GM19463 (cell line): Measurements from ENCODE around the gene CBX6.
"Not testable (repeated sequence)": the region's sequence is repeated elsewhere in the genome, so short reads cannot be mapped to it uniquely, and the experiment has no call there.

Experiments used
- ATAC-seq: cut with Tn5 transposase; IDR thresholded peaks from one replicate; pipeline ENCODE4 v1.9.1; 2021; ENCODE audit warnings: mild to moderate bottlenecking, moderate library complexity; ENCODE audit not compliant: unreplicated experiment

Gene CBX6

DNA sequence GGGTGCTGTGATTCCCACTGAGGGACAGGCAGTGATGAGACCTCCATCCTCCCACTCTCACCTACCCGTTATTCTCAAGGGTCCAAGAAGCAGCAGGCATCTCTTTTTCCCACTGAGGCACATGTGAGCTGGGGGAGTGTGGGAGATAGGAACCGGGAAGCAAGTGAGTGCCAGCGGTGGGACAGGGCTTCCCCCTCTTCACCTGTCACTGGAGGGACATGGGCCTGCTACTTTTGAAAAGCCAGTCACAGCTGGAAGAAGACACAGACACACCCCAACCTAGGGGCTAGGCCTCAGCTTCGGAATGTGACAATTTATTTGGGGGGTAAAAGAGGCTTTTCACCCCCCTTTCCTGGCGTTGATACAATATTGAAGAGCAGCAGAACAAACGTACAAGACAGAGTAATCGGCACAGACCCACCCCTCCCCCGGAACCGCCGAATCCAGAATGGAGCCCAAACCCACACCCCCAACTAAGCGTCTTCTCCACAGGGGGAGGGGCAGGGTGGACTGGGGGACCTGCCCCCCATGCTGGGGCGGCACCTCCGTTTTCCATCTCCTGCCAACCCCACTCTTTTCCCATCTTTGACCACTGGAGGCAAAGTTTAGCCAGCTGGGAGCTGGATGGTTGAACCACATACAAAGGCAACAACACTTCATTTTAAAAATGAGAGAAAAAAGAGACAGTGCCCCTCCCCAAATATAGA is 10.7 kb downstream of the CBX6 start:
- no peak for ATAC-seq

DNA sequence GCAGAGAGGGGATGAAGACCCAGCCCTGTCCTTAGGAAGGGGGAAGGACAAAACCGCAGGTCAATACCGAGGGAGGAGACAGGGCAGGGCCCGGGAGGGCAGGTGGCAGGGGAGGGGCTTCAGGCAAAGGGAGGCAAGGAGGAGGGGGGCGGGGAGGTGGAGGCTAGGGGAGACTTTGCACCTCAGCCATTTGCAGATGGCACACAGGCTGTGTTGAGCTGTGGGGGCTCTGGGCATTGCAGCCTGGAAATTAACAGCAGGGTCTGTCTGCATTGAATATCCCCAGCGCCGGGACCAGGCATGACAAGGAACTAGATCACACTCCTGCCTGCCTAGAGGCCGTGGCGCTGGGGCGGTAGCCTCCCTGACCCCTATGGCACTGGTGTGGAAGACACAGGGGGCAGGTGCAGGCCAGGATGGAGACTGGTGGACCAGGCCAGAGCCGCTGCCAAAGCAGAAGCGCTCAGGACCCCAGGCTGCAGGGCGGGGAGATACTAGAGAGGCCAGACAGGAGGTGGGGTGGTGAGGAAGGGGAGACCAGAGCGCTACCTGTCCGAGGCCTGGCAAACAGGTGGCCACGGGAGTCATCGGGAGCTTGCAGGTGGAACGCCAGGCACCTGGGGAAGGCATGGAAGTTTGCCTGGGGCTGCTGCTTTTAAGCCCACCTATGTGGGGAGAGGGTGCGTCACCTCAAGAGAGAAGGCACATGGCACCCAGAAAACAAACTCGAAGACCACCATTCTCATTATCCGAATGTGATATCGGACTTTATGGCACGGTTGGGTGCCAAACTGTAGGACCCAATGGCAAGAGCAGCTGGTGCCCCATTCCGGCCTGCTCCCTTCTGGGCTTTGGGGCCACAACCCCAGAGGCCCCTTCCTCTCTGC is 11.5 kb downstream of the CBX6 start:
- ATAC-seq: no peak

DNA sequence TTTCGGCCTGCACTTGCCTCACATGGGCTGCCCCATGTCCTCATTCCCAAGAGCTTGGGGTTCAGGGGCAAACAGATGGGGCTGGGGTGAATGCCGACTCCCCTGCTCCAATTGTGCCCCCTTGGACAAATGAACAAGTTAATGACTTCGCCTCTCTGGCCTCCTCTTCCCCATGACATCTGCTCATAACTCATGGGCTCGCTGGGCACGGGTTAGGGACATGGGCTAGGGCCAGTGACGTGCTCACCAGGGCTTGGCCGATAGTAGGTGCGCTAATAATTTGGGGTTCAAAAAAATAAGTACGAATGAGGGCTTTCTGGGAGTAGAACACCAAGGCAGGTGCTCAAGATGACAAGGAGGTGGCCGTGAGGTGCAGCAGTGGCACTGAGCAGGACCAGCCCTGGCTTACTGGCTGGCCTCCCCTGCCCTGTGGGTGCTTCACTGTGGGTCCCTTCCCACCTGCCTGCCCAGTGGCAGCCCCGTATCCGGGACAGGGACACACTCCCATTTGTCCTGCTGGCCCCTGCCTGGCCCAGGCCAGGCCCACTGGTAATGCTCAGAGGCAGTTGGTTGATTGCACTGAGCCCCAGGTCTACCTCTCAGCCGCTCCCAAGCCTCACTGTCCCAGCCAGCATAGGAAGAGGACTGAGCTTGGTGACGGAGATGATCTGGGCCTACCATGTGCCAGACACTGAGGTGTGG is 12.3 kb downstream of the CBX6 start:
- ATAC-seq: no peak

DNA sequence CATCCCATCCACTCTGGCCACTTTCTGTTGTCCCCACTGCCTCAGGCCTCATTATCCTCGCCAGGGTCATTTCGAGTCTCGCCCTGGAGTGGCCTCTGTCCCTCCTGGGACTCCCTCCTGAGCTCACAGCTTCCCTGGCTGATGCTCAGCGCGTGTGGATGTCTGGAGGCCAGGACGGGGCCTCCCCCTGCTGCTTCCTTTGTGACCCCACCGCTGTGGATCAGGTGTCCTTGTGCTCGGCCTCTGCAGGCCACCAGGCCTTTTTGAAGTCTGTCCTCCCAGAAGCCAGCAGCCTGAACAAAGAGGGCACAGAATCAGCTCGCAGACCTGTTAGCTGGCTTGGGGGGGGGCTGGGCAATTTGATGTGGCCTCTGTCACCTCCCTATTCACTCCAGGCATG is 13.5 kb downstream of the CBX6 start:
- ATAC-seq: no peak

DNA sequence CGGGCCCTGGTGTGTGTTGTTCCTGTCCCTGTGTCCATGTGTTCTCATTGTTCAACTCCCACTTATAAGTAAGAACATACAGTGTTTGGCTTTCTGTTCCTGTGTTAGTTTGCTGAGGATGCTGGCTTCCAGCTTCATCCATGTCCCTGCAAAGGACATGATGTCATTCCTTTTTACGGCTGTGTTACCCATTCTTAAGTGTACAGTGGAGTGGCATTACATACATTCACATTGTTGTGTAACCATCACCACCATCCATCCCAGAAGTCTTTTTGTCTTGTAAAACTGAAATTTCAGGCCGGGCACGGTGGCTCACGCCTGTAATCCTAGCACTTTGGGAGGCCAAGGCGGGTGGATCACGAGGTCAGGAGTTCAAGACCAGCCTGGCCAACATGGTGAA is 17.5 kb downstream of the CBX6 start:
- ATAC-seq: not testable (repeated sequence)

DNA sequence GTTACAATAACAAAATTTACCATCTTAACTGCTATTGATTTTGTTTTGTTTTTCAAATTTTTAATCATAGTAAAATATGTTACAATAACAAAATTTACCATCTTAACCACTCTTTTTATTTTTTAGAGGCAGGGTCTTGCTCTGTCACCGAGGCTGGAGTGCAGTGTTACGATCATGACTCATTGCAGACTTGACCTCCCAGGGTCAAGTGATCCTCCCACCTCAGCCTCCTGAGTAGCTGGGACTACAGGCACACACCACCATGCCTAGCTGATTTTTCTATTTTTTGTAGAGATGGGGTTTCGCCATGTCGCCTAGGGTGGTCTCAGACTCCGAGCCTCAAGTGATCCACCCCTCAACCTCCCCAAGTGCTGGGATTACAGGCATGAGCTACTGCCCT is 18.1 kb downstream of the CBX6 start:
- not testable (repeated sequence) for ATAC-seq

DNA sequence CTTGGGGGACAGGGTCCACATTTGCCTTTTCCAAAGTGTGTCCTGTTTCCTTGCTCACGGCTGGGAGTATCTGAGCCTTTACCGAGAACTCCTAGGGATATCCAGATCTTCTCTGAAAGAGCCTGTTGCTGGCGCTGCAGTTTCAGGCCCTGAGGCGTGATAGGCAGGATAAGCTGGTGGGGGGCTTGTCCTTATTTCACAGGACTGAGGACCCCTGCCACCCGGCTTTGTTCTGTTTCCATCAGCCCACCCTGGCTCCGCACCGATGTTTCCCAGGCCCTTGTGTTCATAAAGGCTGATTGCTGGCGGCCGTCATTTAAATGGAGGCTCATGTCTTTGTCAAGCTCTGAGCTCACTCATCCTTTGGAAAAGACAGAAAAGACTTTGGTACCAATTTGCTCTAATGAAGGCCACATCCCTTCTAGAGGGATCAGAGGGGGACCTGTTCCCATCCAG is 18.8 kb downstream of the CBX6 start:
- ATAC-seq: no peak

DNA sequence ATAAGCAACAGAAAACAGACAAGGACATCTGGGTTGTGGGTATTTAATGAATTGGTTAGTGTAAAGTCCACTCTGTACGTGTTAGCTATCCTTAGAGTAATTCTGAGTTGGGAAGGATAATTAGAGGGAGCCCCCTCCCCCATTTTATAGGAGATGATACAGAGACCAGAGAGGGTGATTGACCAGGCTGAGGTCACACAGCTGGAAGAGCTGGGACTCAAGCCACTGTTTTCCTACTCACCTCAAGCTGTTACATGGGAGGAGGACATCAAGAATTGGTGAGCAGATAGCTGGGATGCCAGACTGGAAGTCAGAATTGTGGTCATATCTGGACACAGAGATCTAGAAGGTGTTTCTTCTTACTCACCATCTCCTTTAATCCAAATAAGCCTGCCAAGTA is 19.5 kb downstream of the CBX6 start:
- no peak for ATAC-seq

DNA sequence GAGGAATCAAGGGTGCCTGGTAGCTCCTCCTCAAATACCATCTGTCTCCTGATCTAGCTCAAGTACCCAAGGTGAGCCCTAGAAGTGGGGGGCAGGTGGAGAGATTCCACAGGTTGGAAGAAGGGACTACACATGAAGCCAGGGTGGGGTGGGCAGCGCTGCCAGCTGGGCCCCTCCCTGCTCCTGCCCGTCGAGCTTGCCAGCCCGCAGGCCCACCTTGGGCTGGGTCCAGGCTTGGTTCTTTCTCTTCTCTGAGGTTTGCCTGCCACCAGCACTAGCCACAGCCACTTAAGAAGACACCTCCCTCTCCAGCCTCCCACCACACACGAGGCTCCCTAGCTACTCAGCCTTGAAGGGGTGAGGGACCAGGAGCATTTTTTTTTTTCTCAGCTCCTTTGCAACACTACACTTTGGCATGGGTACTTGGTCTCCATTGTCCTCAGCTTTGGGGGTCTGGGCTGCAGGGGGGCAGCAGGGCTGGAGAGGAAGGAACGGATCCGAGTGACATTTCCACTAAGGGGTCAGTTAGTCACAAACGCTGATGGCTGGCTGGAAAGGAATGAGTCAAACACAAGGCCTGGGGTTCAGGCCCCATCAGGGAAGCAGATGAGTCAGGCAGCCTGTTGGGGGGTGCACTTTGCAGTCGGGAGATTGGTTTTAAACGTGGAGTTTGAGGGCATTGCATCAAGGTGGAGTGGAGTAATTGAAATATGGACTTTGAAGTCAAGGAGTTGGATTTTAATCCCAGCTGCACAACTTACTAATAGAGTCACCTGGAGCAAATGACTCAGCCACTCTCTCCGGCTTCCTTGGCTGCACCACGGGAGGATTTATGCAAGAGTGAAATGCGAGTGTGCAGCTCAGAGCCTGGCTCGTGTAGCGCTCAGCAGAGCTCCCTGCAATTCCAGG is 20.8 kb downstream of the CBX6 start:
- ATAC-seq: no peak

DNA sequence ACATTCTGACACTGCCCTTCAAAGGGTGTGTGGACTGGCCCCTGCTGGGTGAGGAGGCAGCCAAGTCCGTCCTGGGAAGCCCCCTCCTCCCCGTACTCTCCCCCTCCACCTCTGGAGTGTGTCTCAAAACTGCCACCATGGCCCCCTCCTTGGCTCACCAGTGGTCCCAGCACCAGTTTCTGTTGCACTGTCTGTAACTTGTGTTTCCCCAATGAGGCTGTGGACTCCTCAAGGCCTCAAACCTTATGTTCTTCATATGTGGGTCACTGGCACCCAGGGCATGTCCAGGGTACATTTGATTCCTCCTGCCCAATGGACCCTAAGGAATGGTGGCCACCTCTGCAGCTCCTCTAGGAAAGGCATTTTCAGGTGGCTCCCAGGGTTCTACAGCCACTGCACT is 21.6 kb downstream of the CBX6 start:
- ATAC-seq: no peak

DNA sequence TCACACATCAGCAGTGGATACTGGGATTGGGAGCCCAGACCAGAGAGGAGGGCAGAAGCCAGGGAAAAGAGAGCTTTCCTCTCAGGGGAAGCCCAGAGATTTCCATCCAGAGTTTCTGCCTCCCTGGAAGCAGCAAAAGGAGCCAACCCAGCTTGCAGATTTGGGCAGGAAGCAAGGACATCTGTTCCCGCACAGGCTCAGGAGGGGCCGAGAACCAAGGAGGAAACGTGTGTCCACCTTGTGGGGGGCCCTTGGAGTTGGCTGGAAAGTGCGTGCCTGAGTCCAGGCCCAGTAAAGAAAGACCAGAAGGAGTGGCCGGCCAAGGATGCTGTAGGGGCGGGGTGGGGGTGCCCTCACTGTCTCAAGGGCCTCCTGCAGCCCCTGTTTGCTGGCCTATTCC is 22.2 kb downstream of the CBX6 start:
- ATAC-seq: no peak

DNA sequence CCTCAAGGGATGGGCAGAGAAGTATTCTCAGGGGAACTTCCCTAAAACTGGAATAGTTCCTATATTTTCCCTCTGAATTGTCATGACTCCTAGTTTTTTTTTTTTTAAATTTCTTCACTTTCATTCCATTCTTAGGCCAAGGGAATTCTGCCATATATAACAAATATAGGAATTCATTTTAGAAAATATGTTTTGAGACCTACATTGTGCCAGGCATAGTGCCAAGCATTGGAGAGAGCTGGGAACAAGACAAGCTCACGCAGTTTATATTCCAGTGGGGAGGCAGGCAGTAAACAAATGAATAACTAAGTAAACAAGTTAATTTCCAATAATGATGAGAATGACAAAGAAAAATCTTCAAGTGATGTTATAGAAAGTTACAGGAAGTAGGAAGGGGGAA is 25.6 kb downstream of the CBX6 start:
- no peak for ATAC-seq

DNA sequence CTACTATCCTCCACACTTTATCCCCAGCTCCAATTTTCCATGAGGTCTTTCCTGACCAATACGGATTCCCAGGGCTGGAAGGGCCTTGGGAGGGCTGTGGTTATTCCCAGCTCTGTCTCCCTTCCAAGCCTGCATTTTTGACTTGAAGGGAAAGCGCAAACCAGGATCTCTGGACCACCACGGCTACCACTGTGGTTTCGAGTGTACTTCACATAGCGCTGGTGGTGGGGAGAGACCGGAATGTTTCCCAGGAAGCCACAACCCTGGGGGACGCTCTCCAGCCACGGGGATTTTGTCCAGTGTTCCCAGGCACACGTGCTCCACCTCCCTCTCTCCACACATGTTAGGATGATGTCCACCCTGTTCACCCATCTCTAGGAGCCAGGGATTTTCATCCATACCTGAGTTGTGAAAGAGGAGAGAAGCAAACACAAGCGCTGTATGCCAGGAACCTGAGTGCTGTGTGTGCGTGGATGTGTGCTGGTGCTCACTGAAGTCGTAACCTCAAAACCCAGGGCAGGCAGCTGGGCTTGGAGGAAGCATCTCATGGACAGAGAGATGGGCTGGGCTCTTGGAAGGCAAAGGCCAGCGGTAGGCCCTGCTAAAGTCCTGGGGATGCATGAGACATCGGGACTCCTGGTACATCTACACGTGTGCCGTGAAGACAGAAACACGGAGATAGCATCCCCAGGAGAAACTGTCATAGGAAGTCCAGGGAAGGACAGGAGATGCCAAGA is 26.8 kb downstream of the CBX6 start:
- ATAC-seq: no peak

DNA sequence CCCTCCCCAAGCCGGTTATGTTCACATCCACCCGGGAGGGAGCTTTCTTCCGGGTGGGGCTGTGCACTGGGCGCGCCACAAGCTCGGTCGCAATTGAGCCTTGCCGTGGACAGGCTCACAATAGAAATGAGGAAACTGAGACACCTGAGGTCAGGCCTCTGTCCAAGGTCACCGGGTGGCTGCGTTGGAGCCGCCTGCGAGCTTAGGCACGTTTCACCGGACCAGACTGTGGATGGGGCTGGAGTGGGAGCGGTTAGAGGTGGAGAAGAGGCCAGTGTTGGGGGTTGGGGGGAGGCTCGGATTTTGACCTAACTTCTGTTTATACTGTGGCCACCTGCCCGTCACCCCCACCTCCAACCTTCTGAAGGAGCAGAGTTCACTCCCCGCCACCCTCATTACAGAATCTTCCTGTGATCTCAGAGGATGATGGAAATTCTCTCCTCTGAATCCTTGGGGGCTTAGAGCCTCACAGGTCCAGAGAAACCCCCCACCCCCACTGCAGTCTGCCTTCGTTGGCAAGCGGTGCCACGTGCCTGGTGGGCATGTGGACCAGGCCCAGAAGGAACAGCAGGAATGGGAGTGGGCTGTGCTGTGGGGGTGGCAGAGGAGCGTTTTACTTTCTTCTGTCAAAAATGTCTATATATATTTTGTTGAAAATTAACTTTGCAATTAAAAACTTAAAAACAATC is 27.6 kb downstream of the CBX6 start:
- ATAC-seq: no peak

DNA sequence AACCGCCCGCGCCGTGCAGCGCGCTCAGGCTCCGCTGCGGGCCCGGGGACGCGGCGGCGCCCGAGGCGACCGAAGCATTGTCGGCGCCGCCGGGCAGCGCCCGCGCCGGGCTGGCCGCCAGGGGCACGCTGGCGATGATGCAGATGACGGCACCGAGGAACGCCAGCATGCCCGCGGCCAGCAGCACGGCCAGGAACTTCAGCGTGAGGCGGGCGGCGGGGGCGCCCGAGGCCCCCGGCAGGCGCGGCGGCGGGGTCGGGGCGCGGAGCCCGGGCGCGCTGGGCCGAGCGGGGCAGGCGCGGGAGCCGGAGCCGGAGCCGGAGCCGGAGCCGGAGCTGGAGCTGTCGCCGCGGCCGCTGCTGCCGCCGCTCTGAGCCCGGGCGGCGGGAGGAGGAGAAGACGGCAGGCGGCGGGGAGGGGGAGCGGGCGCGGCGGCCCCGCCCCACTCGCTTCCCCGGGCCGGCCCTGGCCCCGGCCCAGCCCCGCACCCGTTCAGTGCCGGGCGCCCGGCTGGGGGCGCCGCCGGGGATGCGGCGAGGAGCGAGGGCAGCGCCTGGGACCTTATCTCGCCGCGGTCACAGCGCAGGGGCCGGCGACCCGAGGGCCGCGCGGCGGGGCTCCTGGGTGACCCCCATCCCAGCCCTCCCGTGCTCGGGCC is 28.2 kb downstream of the CBX6 start, which contains the start of gene NPTXR:
Gene NPTXR, minus strand, starts transcription at position 372 of the 658 bp plus-strand sequence.
- ATAC-seq: no peak

DNA sequence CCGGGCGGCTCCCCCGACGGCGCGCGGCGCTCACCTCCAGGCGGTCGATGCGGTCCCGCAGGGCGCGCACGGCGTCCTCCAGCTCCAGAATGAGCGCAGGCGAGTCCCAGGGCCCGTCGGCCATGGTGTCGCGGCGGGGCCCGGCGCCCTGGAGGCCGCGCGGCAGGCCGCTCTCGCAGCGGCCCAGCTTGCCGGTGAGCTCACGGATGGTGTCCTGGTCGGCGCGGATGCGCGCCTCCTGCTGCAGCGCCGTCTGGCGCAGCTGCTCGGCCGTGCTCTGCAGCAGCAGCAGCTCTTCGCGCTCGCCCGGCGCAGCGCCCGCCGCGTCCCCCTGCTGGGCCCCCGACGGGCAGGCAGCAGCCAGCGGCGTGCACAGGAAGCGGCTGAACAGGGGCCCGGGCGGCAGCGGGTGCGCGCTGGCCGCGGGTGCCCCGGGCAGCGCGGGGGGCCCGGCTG is 28.8 kb downstream of the CBX6 start:
- no peak for ATAC-seq

DNA sequence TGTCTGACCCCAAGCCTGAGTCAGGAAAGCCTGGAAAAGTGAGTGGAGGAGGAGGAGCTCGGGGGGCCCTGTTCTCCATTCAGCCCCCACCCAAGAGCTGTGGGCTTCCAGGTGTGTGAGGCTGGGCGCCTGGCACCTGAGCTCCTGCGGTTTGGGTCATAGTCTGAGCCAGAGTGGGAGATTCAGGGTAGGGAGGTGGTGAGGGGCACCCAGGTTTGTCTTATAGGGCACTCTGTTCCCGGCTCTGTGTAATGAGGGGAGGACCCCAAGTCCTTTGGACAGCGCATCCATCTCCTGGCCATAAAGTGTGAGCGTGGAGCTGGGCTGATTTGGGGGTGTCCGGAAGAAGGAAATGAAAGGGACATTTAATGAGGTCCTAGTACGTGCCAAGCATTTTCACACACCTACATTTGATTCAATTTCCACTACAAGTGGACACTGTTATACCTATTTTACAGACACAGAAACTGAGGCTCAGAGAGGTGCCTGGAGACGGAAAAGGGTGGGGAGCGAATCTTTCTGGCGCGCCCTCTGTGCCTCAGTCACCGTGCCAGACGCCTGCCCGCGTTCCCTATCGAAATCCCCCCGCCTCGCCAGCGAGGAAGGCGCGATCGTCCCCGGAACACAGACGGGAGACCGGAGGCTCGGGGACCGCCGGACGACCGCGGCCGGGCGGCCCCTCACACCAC is 29.4 kb downstream of the CBX6 start:
- no peak for ATAC-seq

DNA sequence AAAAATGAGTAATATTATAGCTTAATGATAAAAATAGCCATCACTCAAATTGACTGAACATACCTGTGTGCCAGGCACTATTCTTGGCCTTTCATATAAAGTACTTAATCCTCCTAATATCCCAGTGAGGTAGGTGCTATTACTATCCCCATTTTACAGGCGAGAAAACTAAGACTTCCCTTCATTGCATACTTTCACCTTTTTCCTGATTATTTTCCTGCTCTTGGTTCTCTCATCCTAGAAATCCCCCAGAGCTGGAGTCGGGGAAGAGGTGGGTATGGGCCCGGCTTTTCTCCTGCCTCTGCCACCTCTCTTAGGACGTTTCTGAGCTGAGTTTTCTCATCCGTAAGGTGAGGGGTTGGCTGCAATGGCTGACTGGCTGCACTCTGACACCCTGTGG is 30.4 kb downstream of the CBX6 start:
- ATAC-seq: no peak
